Measurements from ENCODE around the gene LAMTOR2. TPM values are rescaled to one million over a fixed set of nuclear protein-coding genes. Genes with fewer than 3 reads are reported as not detected.
"Not testable (repeated sequence)": the region's sequence is repeated elsewhere in the genome, so short reads cannot be mapped to it uniquely, and the experiment has no call there.

The LAMTOR2 gene
- 63.8 TPM for total RNA-seq
- long read RNA-seq, transcript LAMTOR2-203 (4 exons, 655 nt) = major isoform, 32 of 39 reads
- long read RNA-seq, partial matches to known transcripts = 0 of 39 reads
- long read RNA-seq, other reads (novel, unspliced or antisense) = 2 of 39 reads

- intact Hi-C loops (cut with DNase I) = loop anchor here (5.0 kb wide), 1 partner anchor 122 kb away; the partner anchor contains the start of gene KHDC4
- DNase-seq (ENCODE audit: missing footprints) (peak; percentile 99), ATAC-seq (peak; percentile 92)
Measured at GRCh38 chr1:156054500-156055280, at the start of gene LAMTOR2. Gene LAMTOR2 (plus strand): TSS chr1:156054782. CDS start chr1:156054890, 108 bp downstream.

GRCh38 chr1:156004843-156005584 is 49.6 kb upstream of the LAMTOR2 start:
- DNase-seq (ENCODE audit: missing footprints) (no peak), ATAC-seq (no peak)
- intact Hi-C loops (cut with DNase I) = no loop called here

DNA sequence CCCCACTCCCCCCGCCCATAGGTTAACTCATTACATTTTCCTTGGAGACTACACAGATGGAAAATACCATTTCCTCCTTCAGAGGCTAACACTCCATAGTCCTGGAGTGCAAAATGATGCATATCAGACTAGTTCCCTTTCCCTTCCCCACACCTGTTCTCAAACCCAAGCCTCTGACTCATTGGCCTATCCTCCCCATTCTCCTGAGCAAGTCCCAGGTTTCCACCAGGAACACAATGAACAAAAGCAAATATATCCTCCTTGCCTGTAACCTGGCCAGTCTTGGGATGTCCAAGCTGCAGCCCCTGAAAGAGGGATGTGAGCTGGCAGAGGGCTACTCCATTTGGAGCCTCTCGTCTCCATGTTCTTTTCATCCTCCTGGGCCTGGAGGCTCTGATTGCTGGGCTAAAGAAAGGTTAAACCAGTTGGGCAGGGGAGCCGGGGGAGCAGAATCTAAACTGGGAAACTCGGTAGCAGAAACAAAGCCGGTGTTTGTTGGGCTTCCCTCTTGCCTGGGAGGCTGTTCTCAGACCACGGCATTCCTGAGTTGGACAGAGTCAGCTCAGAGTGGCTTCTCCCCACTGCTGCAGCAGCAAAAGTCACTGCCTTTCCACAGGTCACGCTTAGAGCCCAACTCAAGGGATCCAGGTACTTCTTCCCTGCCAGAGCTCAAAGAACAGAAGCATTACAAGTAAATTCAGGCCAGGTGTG is 47.8 kb upstream of the LAMTOR2 start:
- intact Hi-C loops (cut with DNase I) = no loop called here
- ATAC-seq (no peak), DNase-seq (ENCODE audit: missing footprints) (no peak)

GRCh38 chr1:156009404-156009803 is 45.2 kb upstream of the LAMTOR2 start:
- ATAC-seq (no peak), DNase-seq (ENCODE audit: missing footprints) (no peak)
- intact Hi-C loops (cut with DNase I) = no loop called here

GRCh38 chr1:156012051-156012817 is 42.3 kb upstream of the LAMTOR2 start:
- DNase-seq (ENCODE audit: missing footprints) = no peak
- intact Hi-C loops (cut with DNase I) = no loop called here
- no peak for ATAC-seq

GRCh38 chr1:156014829-156015228 is 39.8 kb upstream of the LAMTOR2 start:
- intact Hi-C loops (cut with DNase I) = no loop called here
- ATAC-seq (no peak), DNase-seq (ENCODE audit: missing footprints) (no peak)

DNA sequence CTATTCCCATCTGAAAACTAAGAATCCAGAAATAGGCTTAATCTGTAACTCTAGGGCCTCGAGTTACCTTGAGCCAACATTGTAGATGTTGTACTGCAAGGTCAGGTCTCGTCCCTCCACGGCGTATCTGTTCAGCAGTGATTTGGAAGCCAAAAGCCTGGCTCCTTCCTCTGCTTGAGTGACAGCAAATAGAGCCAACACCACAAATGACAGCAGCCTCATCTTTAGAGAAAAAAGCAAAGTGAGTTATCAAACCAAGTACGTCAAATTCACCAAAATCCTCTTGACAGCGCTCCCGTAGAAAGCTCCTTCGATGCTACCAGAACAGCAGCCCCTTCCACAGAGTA is 34.7 kb upstream of the LAMTOR2 start:
- no peak for ATAC-seq
- DNase-seq (ENCODE audit: missing footprints) = no peak
- intact Hi-C loops (cut with DNase I) = loop anchor here (2.0 kb wide), 1 partner anchor 33 kb away; the partner anchor contains the start of gene UBQLN4

DNA sequence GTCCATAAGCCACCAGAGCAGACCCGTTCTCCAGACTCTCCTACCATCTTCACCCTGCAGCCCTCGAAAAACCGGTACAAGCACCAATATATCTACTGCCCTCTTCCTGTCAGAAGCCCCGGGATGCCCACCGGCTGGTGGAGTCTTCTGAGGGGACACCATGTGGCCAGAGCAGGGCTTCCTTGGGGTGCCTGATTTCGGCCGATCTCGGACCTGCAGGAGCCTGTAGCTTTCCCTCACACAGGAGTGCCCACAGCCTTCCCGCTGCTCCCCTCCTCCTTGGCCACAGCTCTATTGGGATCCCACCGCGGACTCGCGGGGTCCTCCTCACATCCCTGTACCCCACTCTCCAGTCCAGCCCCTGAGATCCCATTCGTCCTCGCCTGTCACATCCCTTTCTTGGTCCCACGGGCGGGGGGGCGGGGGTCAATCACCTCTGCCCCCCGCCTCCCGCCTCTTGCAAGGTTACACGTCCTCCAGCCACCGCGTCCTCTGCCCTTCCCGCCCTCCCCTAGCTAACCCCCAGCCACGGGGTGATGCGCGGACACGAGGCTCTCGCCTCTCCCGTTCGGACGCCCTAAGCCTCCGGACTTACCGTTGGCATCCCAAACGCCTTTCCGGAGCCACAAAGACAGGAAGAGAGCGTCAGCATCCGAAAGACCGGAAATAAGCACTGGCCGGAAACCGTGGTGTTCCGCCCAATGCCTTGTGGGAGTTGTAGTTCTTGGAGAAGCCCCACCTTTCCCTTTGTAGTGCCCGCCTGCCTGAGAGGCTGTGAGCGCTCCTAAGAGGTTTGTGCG is 34.1 kb upstream of the LAMTOR2 start, which contains the start of gene SSR2:
SSR2 (minus strand) TSS at position 659 of the 800 bp plus-strand sequence. CDS start 784 bp downstream, outside the sequence.
- ATAC-seq (peak; percentile 98), DNase-seq (ENCODE audit: missing footprints) (peak; percentile 90)
- intact Hi-C loops (cut with DNase I) = loop anchor here (2.0 kb wide), 1 partner anchor 32 kb away; the partner anchor contains the start of gene UBQLN4

DNA sequence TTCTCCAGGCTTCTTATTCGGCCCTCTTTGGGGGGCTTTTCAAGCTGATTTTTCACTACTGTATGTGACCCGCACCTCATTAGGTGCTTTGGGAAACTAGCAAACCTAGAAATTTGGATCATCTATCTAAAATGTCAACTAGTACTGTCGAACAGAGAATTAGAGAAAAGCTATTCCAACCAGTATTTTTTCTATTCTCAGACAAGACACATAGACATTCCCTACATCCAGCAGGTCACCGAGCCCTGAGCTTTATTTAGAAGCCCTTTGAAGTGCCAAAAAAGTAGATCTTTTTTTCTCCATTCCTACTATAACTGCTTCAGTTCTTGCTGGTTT is 33.5 kb upstream of the LAMTOR2 start:
- no peak for ATAC-seq
- DNase-seq (ENCODE audit: missing footprints) = no peak
- intact Hi-C loops (cut with DNase I) = loop anchor here (2.0 kb wide), 1 partner anchor 32 kb away; the partner anchor contains the start of gene UBQLN4

DNA sequence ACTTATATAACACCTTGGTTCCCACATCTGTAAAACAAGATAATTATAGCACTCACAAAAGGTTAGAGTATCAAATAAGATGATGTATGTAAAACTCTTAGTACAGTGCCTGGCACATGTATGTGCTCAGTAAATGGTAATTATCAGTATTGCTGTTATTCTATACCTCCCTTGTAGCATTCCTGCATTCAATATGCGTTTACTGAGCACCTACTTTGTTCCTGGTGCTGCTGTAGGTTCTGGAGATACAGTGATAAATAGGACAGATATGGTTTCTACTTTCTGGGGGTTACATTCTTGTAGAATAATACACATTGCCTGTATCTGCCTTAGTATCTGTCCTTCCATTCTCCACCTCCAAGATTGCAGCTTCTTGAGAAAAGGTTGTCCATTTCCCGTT is 32.6 kb upstream of the LAMTOR2 start:
- intact Hi-C loops (cut with DNase I) = loop anchor here (2.0 kb wide), 1 partner anchor 31 kb away; the partner anchor contains the start of gene UBQLN4
- no peak for ATAC-seq
- no peak for DNase-seq (ENCODE audit: missing footprints)

GRCh38 chr1:156024801-156025200 is 29.8 kb upstream of the LAMTOR2 start:
- intact Hi-C loops (cut with DNase I) = no loop called here
- DNase-seq (ENCODE audit: missing footprints) (no peak), ATAC-seq (no peak)

DNA sequence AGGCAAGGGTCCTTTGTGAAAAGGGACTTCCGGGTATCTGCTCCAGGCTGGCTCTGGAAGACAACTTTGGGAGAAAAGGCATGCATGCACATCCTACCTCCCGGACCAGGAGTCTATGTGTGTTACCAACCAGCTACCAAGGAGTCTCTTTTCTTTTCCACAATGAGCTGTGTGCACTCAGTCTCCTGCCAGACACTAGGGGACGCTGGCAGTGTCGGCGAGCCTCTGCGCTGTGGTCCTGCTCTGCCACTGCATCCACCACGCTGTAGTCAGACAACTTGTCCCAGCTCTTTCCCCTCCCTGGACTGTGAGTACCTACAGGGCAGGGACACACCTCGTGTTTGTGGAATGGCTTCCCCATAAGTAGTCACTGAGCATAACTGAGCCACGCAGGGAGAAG is 28.7 kb upstream of the LAMTOR2 start:
- intact Hi-C loops (cut with DNase I) = no loop called here
- DNase-seq (ENCODE audit: missing footprints) (no peak), ATAC-seq (peak; percentile 62)

GRCh38 chr1:156026588-156026987 is 28.0 kb upstream of the LAMTOR2 start:
- intact Hi-C loops (cut with DNase I) = no loop called here
- ATAC-seq = no peak
- DNase-seq (ENCODE audit: missing footprints) = no peak

DNA sequence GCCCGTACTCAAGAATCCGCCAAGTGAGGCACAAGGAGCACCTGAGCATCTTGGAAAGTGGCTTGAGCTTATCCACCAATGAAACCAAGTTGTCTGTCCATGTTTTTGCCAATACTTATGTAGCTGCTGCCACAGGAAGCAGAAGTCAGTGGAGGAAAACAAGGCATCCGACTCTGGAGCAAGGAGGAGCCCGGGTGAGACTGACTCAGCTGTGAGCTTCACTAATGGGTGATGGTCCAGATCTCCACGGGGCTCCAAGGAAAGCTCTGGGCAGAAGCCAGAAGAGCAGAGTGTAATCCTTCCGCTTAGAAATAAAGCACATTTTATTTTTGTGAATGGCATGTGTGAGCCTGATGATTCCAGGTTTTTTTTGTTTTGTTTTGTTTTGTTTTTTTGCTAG is 21.6 kb upstream of the LAMTOR2 start:
- intact Hi-C loops (cut with DNase I) = no loop called here
- ATAC-seq (no peak), DNase-seq (ENCODE audit: missing footprints) (no peak)

DNA sequence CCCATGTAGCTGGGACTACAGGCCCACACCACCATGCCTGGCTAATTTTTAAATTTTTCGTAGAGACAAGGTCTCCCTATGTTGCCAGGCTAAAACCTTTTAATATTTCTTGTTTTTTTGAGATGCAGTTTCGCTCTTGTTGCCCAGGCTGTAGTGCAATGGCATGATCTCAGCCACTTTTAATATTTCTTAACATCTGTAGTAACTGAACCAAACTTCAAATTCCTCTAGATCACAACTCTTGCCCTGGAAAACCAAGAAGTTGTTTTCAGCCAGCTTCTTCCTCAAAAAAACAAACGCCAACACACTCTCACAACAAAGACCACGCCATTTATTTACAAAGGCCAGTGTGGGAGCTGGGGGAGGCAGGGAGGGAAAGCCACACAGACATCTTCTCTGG is 19.6 kb upstream of the LAMTOR2 start:
- intact Hi-C loops (cut with DNase I); ATAC-seq; DNase-seq (ENCODE audit: missing footprints): not testable (repeated sequence)

DNA sequence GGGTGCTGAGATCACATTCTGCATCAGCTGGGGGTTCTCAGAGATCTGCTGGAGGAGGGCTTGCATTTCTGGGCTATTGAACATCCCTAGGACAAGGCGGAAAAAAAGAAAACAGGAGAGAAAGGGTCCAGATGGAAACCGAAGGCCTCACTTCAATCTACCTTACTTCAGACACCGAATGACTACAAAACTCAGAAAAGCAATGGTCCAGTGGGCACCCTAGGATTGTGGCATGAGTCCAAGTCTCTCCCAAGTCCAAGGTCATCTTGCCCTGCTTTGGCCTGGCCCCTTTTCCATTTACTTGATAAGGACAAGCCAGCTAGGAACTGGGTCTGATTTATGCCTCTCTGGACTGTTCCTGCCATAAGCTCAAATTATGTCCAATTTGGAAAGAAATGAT is 11.8 kb upstream of the LAMTOR2 start:
- DNase-seq (ENCODE audit: missing footprints) = no peak
- intact Hi-C loops (cut with DNase I) = no loop called here
- ATAC-seq = no peak

- ATAC-seq (no peak), DNase-seq (ENCODE audit: missing footprints) (no peak)
- intact Hi-C loops (cut with DNase I) = no loop called here
Measured at GRCh38 chr1:156045076-156045475, 9.5 kb upstream of the LAMTOR2 start.
